Endothelial cell of umbilical vein (primary cell): ENCODE data around the gene GRM8. TPM values are rescaled to one million over a fixed set of nuclear protein-coding genes. Genes with fewer than 3 reads are reported as not detected.

Source experiments
- BruUV-seq: library from RNA; stranded (reverse); fragments of 400-500 nt; replicated peaks from 2 replicates; lab custom pipeline; 2021; lab: Mats Ljungman, UMichigan
- CTCF ChIA-PET: fragments of 300-600, 350-600 bp; sonication (Branson Sonifier 250); formaldehyde crosslinking; loops from one replicate; lab custom pipeline; 2021; ENCODE audit warnings: antibody characterized with exemption, inconsistent platforms; lab: Charles Lee
- POLR2A ChIA-PET: fragments of 300-600, 350-600 bp; sonication (Branson Sonifier 250); formaldehyde crosslinking; loops from one replicate; lab custom pipeline; 2021; ENCODE audit warnings: antibody characterized with exemption, inconsistent platforms; lab: Charles Lee
- DNase-seq: peaks from one replicate; pipeline ENCODE4 v3.0.0-alpha.2; 2011; ENCODE audit warnings: low read depth, low spot score
- FAIRE-seq: peaks from 2 replicates; lab custom pipeline; 2011; peaks lifted over from hg19 to GRCh38; lab: Jason Lieb, UNC
- H2AFZ ChIP-seq: 2 replicates; pipeline ENCODE4 v1.6.0; 2012; ENCODE audit warnings: low read depth, low read length, control low read depth, inconsistent platforms
- H3K27ac ChIP-seq: 2 replicates; pipeline ENCODE4 v1.5.1; 2011; ENCODE audit warnings: low read depth, mild to moderate bottlenecking, control low read depth, low read length, moderate library complexity; ENCODE audit not compliant: insufficient read depth
- H3K27me3 ChIP-seq, 2 experiments: 2 replicates each; pipeline versions ENCODE4 v1.6.0 to v1.6.1; 2011; ENCODE audit warnings: low read length in 2 of 2, mixed read lengths in 1 of 2; ENCODE audit not compliant: control insufficient read depth in 2 of 2, insufficient read depth in 2 of 2
- H3K36me3 ChIP-seq, 2 experiments: 2 replicates in 1 of 2; 3 replicates in 1 of 2; pipeline ENCODE4 v1.5.1; 2011; ENCODE audit warnings: low read length in 2 of 2, mild to moderate bottlenecking in 1 of 2, moderate library complexity in 1 of 2; ENCODE audit not compliant: control insufficient read depth in 2 of 2, insufficient read depth in 2 of 2; ENCODE audit errors: extremely low read depth in 1 of 2
- H3K4me1 ChIP-seq: 3 replicates; pipeline ENCODE4 v1.5.1; 2011; ENCODE audit warnings: mild to moderate bottlenecking, low read length; ENCODE audit not compliant: control insufficient read depth, insufficient read depth; ENCODE audit errors: extremely low read depth
- H3K4me2 ChIP-seq: 2 replicates; pipeline ENCODE4 v1.6.1; 2011; ENCODE audit warnings: low read length, control low read depth, mixed read lengths; ENCODE audit not compliant: insufficient read depth
- H3K4me3 ChIP-seq, 3 experiments: fragments of 200-600 bp in 1 of 3; sonication (generic), shearing (Covaris generic) in 1 of 3; replicated peaks in 1 of 3; 2 replicates each; pipeline ENCODE4 v1.5.1; 2011 to 2016; ENCODE audit warnings: control low read depth in 3 of 3, low read length in 3 of 3, mild to moderate bottlenecking in 2 of 3, inconsistent platforms in 1 of 3, low read depth in 1 of 3, moderate library complexity in 1 of 3; ENCODE audit not compliant: insufficient read depth in 1 of 3
- H3K79me2 ChIP-seq: 2 replicates; pipeline ENCODE4 v1.6.0; 2012; ENCODE audit warnings: low read length, inconsistent platforms; ENCODE audit not compliant: control insufficient read depth, insufficient read depth
- H3K9ac ChIP-seq: replicated peaks from 2 replicates; pipeline ENCODE3; 2011; ENCODE audit warnings: low read length, control low read depth; ENCODE audit not compliant: insufficient read depth; ENCODE audit errors: extremely low read depth
- H3K9me1 ChIP-seq: replicated peaks from 3 replicates; pipeline ENCODE4 v1.6.0; 2011; ENCODE audit warnings: mild to moderate bottlenecking, low read length; ENCODE audit not compliant: control insufficient read depth, insufficient read depth; ENCODE audit errors: extremely low read depth
- H3K9me3 ChIP-seq: replicated peaks from 2 replicates; pipeline ENCODE4 v1.5.1; 2012; ENCODE audit warnings: low read length, inconsistent platforms; ENCODE audit not compliant: control insufficient read depth, insufficient read depth
- H4K20me1 ChIP-seq: replicated peaks from 2 replicates; pipeline ENCODE3; 2011; ENCODE audit warnings: mild to moderate bottlenecking, low read length; ENCODE audit not compliant: control insufficient read depth, insufficient read depth; ENCODE audit errors: extremely low read depth
- CTCF ChIP-seq, 2 donors: IDR thresholded peaks; 1 replicate in 1 of 2; 2 replicates in 1 of 2; pipeline ENCODE4 v1.5.1; 2011; ENCODE audit warnings: low read length in 2 of 2, mild to moderate bottlenecking in 2 of 2, moderate library complexity in 2 of 2, control low read depth in 1 of 2, inconsistent platforms in 1 of 2, low read depth in 1 of 2; ENCODE audit not compliant: insufficient read depth in 1 of 2; ENCODE audit errors: extremely low read depth in 1 of 2
- EZH2 ChIP-seq: IDR thresholded peaks from 2 replicates; pipeline ENCODE4 v1.6.1; 2012; ENCODE audit warnings: borderline replicate concordance, low read depth, mild to moderate bottlenecking, moderate library complexity, low read length, inconsistent platforms; ENCODE audit not compliant: severe bottlenecking
- FOS ChIP-seq: IDR thresholded peaks from 2 replicates; pipeline ENCODE4 v1.6.1; 2011; ENCODE audit warnings: mild to moderate bottlenecking, low read length, moderate library complexity, borderline replicate concordance; ENCODE audit not compliant: insufficient read depth
- GATA2 ChIP-seq: IDR thresholded peaks from 2 replicates; pipeline ENCODE4 v1.7.0; 2011; ENCODE audit warnings: low read depth, mild to moderate bottlenecking, moderate library complexity, mixed read lengths, low read length; ENCODE audit not compliant: insufficient read length, insufficient read depth
- JUN ChIP-seq: IDR thresholded peaks from 2 replicates; pipeline ENCODE4 v1.6.1; 2011; ENCODE audit warnings: borderline replicate concordance, low read depth; ENCODE audit not compliant: insufficient read length, insufficient read depth
- MAX ChIP-seq: IDR thresholded peaks from 2 replicates; pipeline ENCODE4 v1.6.1; 2011; ENCODE audit not compliant: insufficient read depth, insufficient read length
- MYC ChIP-seq: IDR thresholded peaks from one replicate; pipeline ENCODE4 v1.6.1; 2011; ENCODE audit warnings: mild to moderate bottlenecking, low read depth, low read length
- POLR2A ChIP-seq: IDR thresholded peaks from 2 replicates; pipeline ENCODE4 v1.6.1; 2012; ENCODE audit warnings: low read depth, mild to moderate bottlenecking, control low read depth, low read length
- POLR2AphosphoS5 ChIP-seq: IDR thresholded peaks from 2 replicates; pipeline ENCODE4 v1.6.1; 2012; ENCODE audit warnings: low read depth, mild to moderate bottlenecking, control low read depth, low read length, moderate library complexity; ENCODE audit not compliant: insufficient read depth
- dilution Hi-C: fragments of 300-500 bp; cut with MboI; formaldehyde crosslinking; loops from one replicate; pipeline ENCODE4 v1.15.0; 2019; ENCODE audit warnings: low sequenced_read_pairs; ENCODE audit not compliant: extremely low pct_ligation_motif_present
- intact Hi-C: fragments of 100-400 bp; cut with micrococcal nuclease; formaldehyde crosslinking; loops from one replicate; pipeline ENCODE4 v1.10.0; 2022
- polyA plus RNA-seq, 4 experiments: library from polyadenylated mRNA; depleted of rRNA in 3 of 4; stranded (reverse) in 3 of 4; unstranded in 1 of 4; fragments of >200 nt; gene quantifications; 2 replicates each; pipeline versions ENCODE4 v1.2.1 to v1.2.3, GENCODE V29; 2011 to 2012; ENCODE audit warnings: missing spikeins in 1 of 4
- total RNA-seq: library from RNA; stranded (reverse); gene quantifications from 2 replicates; pipeline ENCODE4 v1.2.3, GENCODE V29; 2021

Gene GRM8
- total and polyA plus RNA-seq, 2 donors (not counting 3 experiments of a cell fraction or from before 2014, with no cell fraction given) = not detected

- Histone ChIP-seq H3K27ac (no peak overlapping the region), H3K4me1 (peaks cover 21% of the 10 kb centered on the region), H4K20me1 (no peaks in the 10 kb centered on the region), H3K79me2 (no peaks in the 10 kb centered on the region), H2AFZ (no peak overlapping the region), H3K36me3 (no peaks in the 10 kb centered on the region), H3K4me3 (no peak overlapping the region), H3K9me3 (no peaks in the 10 kb centered on the region), H3K9ac (no peak overlapping the region), H3K9me1 (no peaks in the 10 kb centered on the region), H3K27me3 (no peaks in the 10 kb centered on the region), H3K4me2 (no peak overlapping the region)
- DNase-seq (peak; percentile 2), FAIRE-seq (no peak)
- intact Hi-C loops = loop anchor here (10.0 kb wide), 1 partner anchor 1348 kb away; no protein-coding TSS in a partner anchor
- no TSS peak for BruUV-seq
- dilution Hi-C loops = no loop called here
- ChIA-PET POLR2A (no interaction called here), CTCF (no interaction called here)
- no peak for TF ChIP-seq FOS
- no peak for TF ChIP-seq CTCF (IDR thresholded peaks at IDR 0.05; ENCODE audit: extremely low read depth in 1 of 2, insufficient read depth in 1 of 2, low read depth in 1 of 2, low read length in 2 of 2)
- TF ChIP-seq GATA2 = no peak
- TF ChIP-seq POLR2AphosphoS5 = no peak
- no peak for TF ChIP-seq POLR2A
- TF ChIP-seq MAX = no peak
- no peak for TF ChIP-seq JUN
- TF ChIP-seq EZH2 = no peak
- no peak for TF ChIP-seq MYC
Measured at GRCh38 chr7:126702242-126703016, 550.3 kb downstream of the GRM8 start.
